NCI-H2081 treated with DMSO at 0.1 percent for 48 hours (cell line): Measurements from ENCODE around the gene INPP4A.

Experiments
- DNase-seq: peaks from one replicate; lab custom pipeline; 2025; lab: John Stamatoyannopoulos, UW

INPP4A gene

GRCh38 chr2:98476192-98476868 is 31.7 kb downstream of the INPP4A start:
- DNase-seq, result no peak

GRCh38 chr2:98477036-98477435 is 32.4 kb downstream of the INPP4A start:
- no peak for DNase-seq

- no peak for DNase-seq
Observed at GRCh38 chr2:98477506-98477905, 32.8 kb downstream of the INPP4A start.

GRCh38 chr2:98478088-98478551 is 33.5 kb downstream of the INPP4A start:
- no peak for DNase-seq

GRCh38 chr2:98478907-98479306 is 34.2 kb downstream of the INPP4A start:
- DNase-seq, result no peak

- DNase-seq, result no peak
Observed at GRCh38 chr2:98479371-98479770, 34.7 kb downstream of the INPP4A start.

- no peak for DNase-seq
Observed at GRCh38 chr2:98479959-98480524, 35.4 kb downstream of the INPP4A start.

GRCh38 chr2:98480598-98480997 is 35.9 kb downstream of the INPP4A start:
- no peak for DNase-seq

GRCh38 chr2:98482362-98482761 is 37.7 kb downstream of the INPP4A start:
- no peak for DNase-seq

- no peak for DNase-seq
Observed at GRCh38 chr2:98483257-98483861, 38.7 kb downstream of the INPP4A start.

GRCh38 chr2:98484121-98484557 is 39.5 kb downstream of the INPP4A start:
- DNase-seq, result no peak

GRCh38 chr2:98484652-98485452 is 40.2 kb downstream of the INPP4A start:
- DNase-seq, result no peak

- no peak for DNase-seq
Observed at GRCh38 chr2:98485453-98485755, 40.7 kb downstream of the INPP4A start.

- no peak for DNase-seq
Observed at GRCh38 chr2:98486374-98486981, 41.8 kb downstream of the INPP4A start.

- DNase-seq, result no peak
Observed at GRCh38 chr2:98487101-98487805, 42.6 kb downstream of the INPP4A start.

- DNase-seq, result no peak
Observed at GRCh38 chr2:98487806-98488189, 43.1 kb downstream of the INPP4A start.

- no peak for DNase-seq
Observed at GRCh38 chr2:98488252-98488651, 43.6 kb downstream of the INPP4A start.

GRCh38 chr2:98489486-98489885 is 44.8 kb downstream of the INPP4A start:
- DNase-seq, result no peak

GRCh38 chr2:98489971-98490962 is 45.6 kb downstream of the INPP4A start:
- DNase-seq, result no peak

- DNase-seq, result no peak
Observed at GRCh38 chr2:98492441-98492840, 47.8 kb downstream of the INPP4A start.

GRCh38 chr2:98494699-98495098 is 50.0 kb downstream of the INPP4A start:
- no peak for DNase-seq
